Astrocyte of the spinal cord (primary cell): ENCODE measurements around the gene DOCK2.

Experiments
- DNase-seq: peaks from one replicate; pipeline ENCODE4 v3.0.0; 2011; ENCODE audit warnings: low read depth, low spot score
- H3K4me3 ChIP-seq: 2 replicates; pipeline ENCODE4 v1.5.1; 2011; ENCODE audit warnings: low read depth, mild to moderate bottlenecking, low read length, moderate library complexity
- CTCF ChIP-seq: IDR thresholded peaks from 2 replicates; pipeline ENCODE4 v1.5.1; 2012; ENCODE audit warnings: low read depth, mild to moderate bottlenecking, low read length, inconsistent platforms
- in situ Hi-C: cut with HindIII; loops from 2 replicates; pipeline ENCODE4 v1.10.0; 2017; ENCODE audit warnings: low sequenced_read_pairs

DOCK2 gene

GRCh38 chr5:170053896-170054295 lies 416.8 kb downstream of the DOCK2 start:
- in situ Hi-C loops = no loop called here
- no peak for TF ChIP-seq CTCF
- H3K4me3 ChIP-seq = no peak overlapping the region
- DNase-seq = no peak

- in situ Hi-C loops = no loop called here
- no peak for DNase-seq
Observed at GRCh38 chr5:170055606-170056005, 418.5 kb downstream of the DOCK2 start.

GRCh38 chr5:170056561-170057267 lies 419.6 kb downstream of the DOCK2 start:
- no peak for TF ChIP-seq CTCF
- DNase-seq = no peak
- no peak overlapping the region for H3K4me3 ChIP-seq
- in situ Hi-C loops = no loop called here

More at GRCh38 chr5:170055606-170056005, 418.5 kb downstream of the DOCK2 start:
- TF ChIP-seq CTCF = no peak
- H3K4me3 ChIP-seq = no peak overlapping the region

GRCh38 chr5:170057311-170057710 lies 420.2 kb downstream of the DOCK2 start:
- in situ Hi-C loops = no loop called here
- H3K4me3 ChIP-seq = no peak overlapping the region
- no peak for TF ChIP-seq CTCF
- DNase-seq = no peak

GRCh38 chr5:170059221-170059620 lies 422.1 kb downstream of the DOCK2 start:
- H3K4me3 ChIP-seq = no peak overlapping the region
- in situ Hi-C loops = no loop called here
- no peak for TF ChIP-seq CTCF
- DNase-seq = no peak

GRCh38 chr5:170067152-170067551 lies 430.1 kb downstream of the DOCK2 start:
- in situ Hi-C loops = no loop called here
- no peak overlapping the region for H3K4me3 ChIP-seq
- no peak for DNase-seq
- TF ChIP-seq CTCF = no peak
